ENCODE measurements around the gene HTR6. TPM values are rescaled to one million over a fixed set of nuclear protein-coding genes. Genes with fewer than 3 reads are reported as not detected.

The HTR6 gene
- total RNA-seq, 2 donors from 2014 or later: not detected

GRCh38 chr1:19679691-19680090, 15.0 kb downstream of the HTR6 start:
- Histone ChIP-seq H3K27ac (no peak overlapping the region), H3K9me3 (no peaks in the 10 kb centered on the region), H3K4me1 (no peaks in the 10 kb centered on the region), H3K27me3 (no peaks in the 10 kb centered on the region), H3K4me3 (no peak overlapping the region), H3K36me3 (no peaks in the 10 kb centered on the region)
- TF ChIP-seq CTCF (IDR thresholded peaks at IDR 0.05): no peak
- DNase-seq (ENCODE audit: low spot score): no peak

- no peak overlapping the region for H3K4me3 ChIP-seq
- H3K9me3 ChIP-seq: no peaks in the 10 kb centered on the region
- DNase-seq (ENCODE audit: low spot score): no peak
- no peaks in the 10 kb centered on the region for H3K36me3 ChIP-seq
- H3K27me3 ChIP-seq: no peaks in the 10 kb centered on the region
- H3K27ac ChIP-seq: no peak overlapping the region
- H3K4me1 ChIP-seq: no peaks in the 10 kb centered on the region
- no peak for TF ChIP-seq CTCF (IDR thresholded peaks at IDR 0.05)
These were observed 16.0 kb downstream of the HTR6 start for GRCh38 chr1:19680644-19681043.

- Histone ChIP-seq H3K27ac (no peak overlapping the region), H3K9me3 (peaks cover 0 to under 1% of the 10 kb centered on the region in 2 donors), H3K4me1 (no peaks in the 10 kb centered on the region), H3K36me3 (no peaks in the 10 kb centered on the region), H3K27me3 (no peaks in the 10 kb centered on the region), H3K4me3 (no peak overlapping the region)
- TF ChIP-seq CTCF (IDR thresholded peaks at IDR 0.05): no peak
- DNase-seq (ENCODE audit: low spot score): no peak
These were observed 17.6 kb downstream of the HTR6 start for GRCh38 chr1:19682257-19682656.

- no peak for TF ChIP-seq CTCF (IDR thresholded peaks at IDR 0.05)
- H3K36me3 ChIP-seq: no peaks in the 10 kb centered on the region
These were observed 18.2 kb downstream of the HTR6 start for GRCh38 chr1:19682901-19683300.

GRCh38 chr1:19683351-19683750, 18.7 kb downstream of the HTR6 start:
- no peak for DNase-seq (ENCODE audit: low spot score)
- no peaks in the 10 kb centered on the region for H3K36me3 ChIP-seq

More at GRCh38 chr1:19682901-19683300, 18.2 kb downstream of the HTR6 start:
- Histone ChIP-seq H3K27ac (no peak overlapping the region), H3K4me3 (no peak overlapping the region), H3K9me3 (peaks cover 0 to 6% of the 10 kb centered on the region in 2 donors), H3K4me1 (no peaks in the 10 kb centered on the region), H3K27me3 (no peaks in the 10 kb centered on the region)
- no peak for DNase-seq (ENCODE audit: low spot score)

More at GRCh38 chr1:19683351-19683750, 18.7 kb downstream of the HTR6 start:
- H3K27me3 ChIP-seq: no peaks in the 10 kb centered on the region
- peaks cover 0 to 3% of the 10 kb centered on the region in 2 donors for H3K4me1 ChIP-seq
- H3K9me3 ChIP-seq: peaks cover 0 to 6% of the 10 kb centered on the region in 2 donors
- H3K4me3 ChIP-seq: no peak overlapping the region
- no peak for TF ChIP-seq CTCF (IDR thresholded peaks at IDR 0.05)
- no peak overlapping the region for H3K27ac ChIP-seq

Measured in right atrium auricular region (tissue), 2 donors.